ENCODE results near the gene ZNF398.

ZNF398 gene

GRCh38 chr7:149180722-149181449, 33.6 kb downstream of the ZNF398 start:
- in situ Hi-C loops (cut with HindIII; ENCODE audit: low sequenced_read_pairs), result no loop called here
- TF ChIP-seq CTCF (IDR thresholded peaks at IDR 0.05; ENCODE audit: low read depth, low read length, missing control alignments), result no peak
- no peak overlapping the region for H3K4me3 ChIP-seq (ENCODE audit: low read depth, low read length)
- no peak for DNase-seq (ENCODE audit: low read depth)

- TF ChIP-seq CTCF (IDR thresholded peaks at IDR 0.05; ENCODE audit: low read depth, low read length, missing control alignments), result no peak
- no peak for DNase-seq (ENCODE audit: low read depth)
- no peak overlapping the region for H3K4me3 ChIP-seq (ENCODE audit: low read depth, low read length)
- in situ Hi-C loops (cut with HindIII; ENCODE audit: low sequenced_read_pairs), result no loop called here
Observed at GRCh38 chr7:149181450-149181790, 34.2 kb downstream of the ZNF398 start.

- no peak overlapping the region for H3K4me3 ChIP-seq (ENCODE audit: low read depth, low read length)
- no peak for TF ChIP-seq CTCF (IDR thresholded peaks at IDR 0.05; ENCODE audit: low read depth, low read length, missing control alignments)
- no peak for DNase-seq (ENCODE audit: low read depth)
- in situ Hi-C loops (cut with HindIII; ENCODE audit: low sequenced_read_pairs), result no loop called here
Observed at GRCh38 chr7:149184274-149184673, 37.0 kb downstream of the ZNF398 start.

- in situ Hi-C loops (cut with HindIII; ENCODE audit: low sequenced_read_pairs), result no loop called here
- no peak for TF ChIP-seq CTCF (IDR thresholded peaks at IDR 0.05; ENCODE audit: low read depth, low read length, missing control alignments)
- no peak overlapping the region for H3K4me3 ChIP-seq (ENCODE audit: low read depth, low read length)
Observed at GRCh38 chr7:149188213-149188612, 41.0 kb downstream of the ZNF398 start.

GRCh38 chr7:149188637-149189259, 41.5 kb downstream of the ZNF398 start:
- no peak for TF ChIP-seq CTCF (IDR thresholded peaks at IDR 0.05; ENCODE audit: low read depth, low read length, missing control alignments)
- DNase-seq (ENCODE audit: low read depth), result no peak
- in situ Hi-C loops (cut with HindIII; ENCODE audit: low sequenced_read_pairs), result no loop called here
- no peak overlapping the region for H3K4me3 ChIP-seq (ENCODE audit: low read depth, low read length)

More at GRCh38 chr7:149188213-149188612, 41.0 kb downstream of the ZNF398 start:
- DNase-seq (ENCODE audit: low read depth), result no peak

- no peak for DNase-seq (ENCODE audit: low read depth)
- in situ Hi-C loops (cut with HindIII; ENCODE audit: low sequenced_read_pairs), result no loop called here
- H3K4me3 ChIP-seq (ENCODE audit: low read depth, low read length), result no peak overlapping the region
- no peak for TF ChIP-seq CTCF (IDR thresholded peaks at IDR 0.05; ENCODE audit: low read depth, low read length, missing control alignments)
Observed at GRCh38 chr7:149191851-149192250, 44.6 kb downstream of the ZNF398 start.

Data from astrocyte of the cerebellum (primary cell).